Activated CD4-positive, alpha-beta T cell treated with anti-CD3 and anti-CD28 coated beads, Interleukin-2, amount 50 U/mL, for 4 hours (primary cell): ENCODE measurements around the gene DIP2C.

Source experiments
- DNase-seq, 2 experiments: peaks; one replicate each; pipeline ENCODE4 v3.0.0-alpha.2; 2020

DIP2C gene

GRCh38 chr10:677038-677437 lies 12.4 kb downstream of the DIP2C start:
- no peak for DNase-seq

GRCh38 chr10:676178-676577 lies 13.3 kb downstream of the DIP2C start:
- no peak for DNase-seq

GRCh38 chr10:675532-675931 lies 13.9 kb downstream of the DIP2C start:
- no peak for DNase-seq

GRCh38 chr10:673492-673891 lies 16.0 kb downstream of the DIP2C start:
- no peak for DNase-seq

GRCh38 chr10:672992-673391 lies 16.5 kb downstream of the DIP2C start:
- no peak for DNase-seq

- no peak for DNase-seq
Observed at GRCh38 chr10:672203-672602, 17.3 kb downstream of the DIP2C start.

GRCh38 chr10:670990-671389 lies 18.5 kb downstream of the DIP2C start:
- no peak for DNase-seq

GRCh38 chr10:670038-670437 lies 19.4 kb downstream of the DIP2C start:
- DNase-seq = no peak

- no peak for DNase-seq
Observed at GRCh38 chr10:668786-669485, 20.5 kb downstream of the DIP2C start.

- DNase-seq = no peak
Observed at GRCh38 chr10:667602-668143, 21.8 kb downstream of the DIP2C start.

GRCh38 chr10:667096-667495 lies 22.4 kb downstream of the DIP2C start:
- DNase-seq = no peak

- no peak for DNase-seq
Observed at GRCh38 chr10:666237-667012, 23.0 kb downstream of the DIP2C start.

GRCh38 chr10:665579-666091 lies 23.8 kb downstream of the DIP2C start:
- DNase-seq = no peak

- no peak for DNase-seq
Observed at GRCh38 chr10:664893-665292, 24.6 kb downstream of the DIP2C start.

- no peak for DNase-seq
Observed at GRCh38 chr10:664301-664700, 25.2 kb downstream of the DIP2C start.

GRCh38 chr10:663831-664251 lies 25.6 kb downstream of the DIP2C start:
- DNase-seq = no peak

- no peak for DNase-seq
Observed at GRCh38 chr10:663466-663751, 26.1 kb downstream of the DIP2C start.

- DNase-seq = no peak
Observed at GRCh38 chr10:662686-663465, 26.6 kb downstream of the DIP2C start.

GRCh38 chr10:662223-662605 lies 27.3 kb downstream of the DIP2C start:
- no peak for DNase-seq

- DNase-seq = no peak
Observed at GRCh38 chr10:661597-662222, 27.8 kb downstream of the DIP2C start.

GRCh38 chr10:660970-661596 lies 28.4 kb downstream of the DIP2C start:
- DNase-seq = no peak

- no peak for DNase-seq
Observed at GRCh38 chr10:660413-660969, 29.0 kb downstream of the DIP2C start.
